ENCODE measurements around the gene NLRP5. TPM values are rescaled to one million over a fixed set of nuclear protein-coding genes. Genes with fewer than 3 reads are reported as not detected.

NLRP5 gene
- total RNA-seq, 4 donors from 2014 or later = 0.35 TPM; not detected in 3

- H3K27ac ChIP-seq = no peak overlapping the region
- no peaks in the 10 kb centered on the region for H3K9me3 ChIP-seq
- no peaks in the 10 kb centered on the region for H3K36me3 ChIP-seq
- no peaks in the 10 kb centered on the region for H3K4me1 ChIP-seq
- intact Hi-C loops (cut with DNase I; ENCODE audit: low total_unique reads) = no loop called here
- TF ChIP-seq POLR2A (IDR thresholded peaks at IDR 0.05) = no peak
- TF ChIP-seq CTCF (IDR thresholded peaks at IDR 0.05) = no peak
- DNase-seq = no peak
- no peaks in the 10 kb centered on the region for H3K27me3 ChIP-seq
- H3K4me3 ChIP-seq = no peak overlapping the region
Measured at GRCh38 chr19:56098731-56099568, 112.4 kb downstream of the NLRP5 start.

GRCh38 chr19:56099638-56100539 lies 113.3 kb downstream of the NLRP5 start:
- H3K4me3 ChIP-seq = no peak overlapping the region
- no peak for DNase-seq
- no peak for TF ChIP-seq POLR2A (IDR thresholded peaks at IDR 0.05)
- no peak for TF ChIP-seq CTCF (IDR thresholded peaks at IDR 0.05)
- no peaks in the 10 kb centered on the region for H3K36me3 ChIP-seq
- intact Hi-C loops (cut with DNase I; ENCODE audit: low total_unique reads) = no loop called here
- H3K27me3 ChIP-seq = no peaks in the 10 kb centered on the region
- H3K4me1 ChIP-seq = no peaks in the 10 kb centered on the region
- H3K27ac ChIP-seq = no peak overlapping the region
- no peaks in the 10 kb centered on the region for H3K9me3 ChIP-seq

- H3K9me3 ChIP-seq = no peaks in the 10 kb centered on the region
- intact Hi-C loops (cut with DNase I; ENCODE audit: low total_unique reads) = no loop called here
- H3K4me3 ChIP-seq = no peak overlapping the region
- H3K36me3 ChIP-seq = no peaks in the 10 kb centered on the region
- H3K4me1 ChIP-seq = no peaks in the 10 kb centered on the region
- no peak for TF ChIP-seq CTCF (IDR thresholded peaks at IDR 0.05)
- TF ChIP-seq POLR2A (IDR thresholded peaks at IDR 0.05) = no peak
- H3K27ac ChIP-seq = no peak overlapping the region
- no peaks in the 10 kb centered on the region for H3K27me3 ChIP-seq
- DNase-seq = no peak
Measured at GRCh38 chr19:56101095-56101494, 114.5 kb downstream of the NLRP5 start.

- H3K27ac ChIP-seq = no peak overlapping the region
- no peaks in the 10 kb centered on the region for H3K36me3 ChIP-seq
- TF ChIP-seq POLR2A (IDR thresholded peaks at IDR 0.05) = no peak
- no peaks in the 10 kb centered on the region for H3K27me3 ChIP-seq
- no peaks in the 10 kb centered on the region for H3K9me3 ChIP-seq
- H3K4me3 ChIP-seq = no peak overlapping the region
- no peak for DNase-seq
- intact Hi-C loops (cut with DNase I; ENCODE audit: low total_unique reads) = no loop called here
- no peaks in the 10 kb centered on the region for H3K4me1 ChIP-seq
Measured at GRCh38 chr19:56101746-56102535, 115.4 kb downstream of the NLRP5 start.

GRCh38 chr19:56103027-56103614 lies 116.5 kb downstream of the NLRP5 start:
- no peaks in the 10 kb centered on the region for H3K36me3 ChIP-seq
- intact Hi-C loops (cut with DNase I; ENCODE audit: low total_unique reads) = no loop called here
- H3K4me1 ChIP-seq = peaks cover 0 to 6% of the 10 kb centered on the region in 2 donors
- H3K4me3 ChIP-seq = no peak overlapping the region
- no peak for DNase-seq
- H3K27ac ChIP-seq = no peak overlapping the region
- no peak for TF ChIP-seq CTCF (IDR thresholded peaks at IDR 0.05)
- no peak for TF ChIP-seq POLR2A (IDR thresholded peaks at IDR 0.05)
- H3K9me3 ChIP-seq = no peaks in the 10 kb centered on the region
- no peaks in the 10 kb centered on the region for H3K27me3 ChIP-seq

Data from uterus (tissue), 4 donors.